ENCODE data around the gene KCNQ1.

The KCNQ1 gene

GRCh38 chr11:2690596-2691354 lies 246.0 kb downstream of the KCNQ1 start:
- Histone ChIP-seq H3K36me3 (ENCODE audit: insufficient read depth, low read length) (no peaks in the 10 kb centered on the region), H4K20me1 (ENCODE audit: insufficient read depth, low read length) (no peaks in the 10 kb centered on the region), H3K27ac (ENCODE audit: low read depth, low read length, poor library complexity, severe bottlenecking) (peak overlapping the region; percentile 90), H3K4me2 (ENCODE audit: low read length) (no peak overlapping the region), H2AFZ (ENCODE audit: low read length) (no peak overlapping the region), H3F3A (ENCODE audit: insufficient read depth, low read length) (no peaks in the 10 kb centered on the region), H3K9ac (ENCODE audit: low read length) (no peak overlapping the region), H3K4me3 (ENCODE audit: low read depth, low read length, poor library complexity, severe bottlenecking) (no peak overlapping the region), H3K4me1 (ENCODE audit: insufficient read depth, low read length, severe bottlenecking) (peaks cover 48% of the 10 kb centered on the region), H3K9me2 (ENCODE audit: low read depth, low read length) (no peaks in the 10 kb centered on the region), H3K9me3 (ENCODE audit: low read length) (no peaks in the 10 kb centered on the region), H3K27me3 (ENCODE audit: insufficient read depth, low read length) (no peaks in the 10 kb centered on the region), H3K79me2 (ENCODE audit: insufficient read depth, low read length) (no peaks in the 10 kb centered on the region)
- no peak for TF ChIP-seq EZH2 (IDR thresholded peaks at IDR 0.05; ENCODE audit: borderline replicate concordance, low read length)

DNA sequence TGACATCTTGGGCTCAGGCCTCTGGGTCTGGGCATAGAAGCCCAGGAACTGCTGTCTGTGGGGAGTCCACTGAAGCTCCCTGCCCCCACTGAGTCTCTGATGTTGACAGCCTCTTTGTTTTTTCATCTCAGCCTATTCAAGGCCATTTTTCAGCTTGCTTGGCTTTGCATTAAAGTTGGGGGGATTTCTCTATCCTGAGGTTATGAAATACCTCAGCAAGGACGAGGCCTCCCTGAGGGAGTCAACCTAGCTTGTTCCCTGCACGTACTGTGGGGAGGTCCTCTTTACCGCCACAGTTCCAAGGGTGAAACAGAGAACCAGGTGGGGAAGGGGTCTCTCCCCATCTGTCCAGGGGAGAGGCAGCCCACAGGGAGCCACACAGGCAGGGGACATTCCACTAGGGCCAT lies 246.6 kb downstream of the KCNQ1 start:
- H3K79me2 ChIP-seq (ENCODE audit: insufficient read depth, low read length) = peaks cover under 1% of the 10 kb centered on the region; the same call in 1 of the 2 replicates
- H3K27ac ChIP-seq (ENCODE audit: low read depth, low read length, poor library complexity, severe bottlenecking) = no peak overlapping the region
- no peak overlapping the region for H3K4me2 ChIP-seq (ENCODE audit: low read length)

GRCh38 chr11:2691991-2692875 lies 247.4 kb downstream of the KCNQ1 start:
- Histone ChIP-seq H3K36me3 (ENCODE audit: insufficient read depth, low read length) (no peaks in the 10 kb centered on the region), H3F3A (ENCODE audit: insufficient read depth, low read length) (no peaks in the 10 kb centered on the region), H3K79me2 (ENCODE audit: insufficient read depth, low read length) (peaks cover 9% of the 10 kb centered on the region), H3K27me3 (ENCODE audit: insufficient read depth, low read length) (no peaks in the 10 kb centered on the region), H3K27ac (ENCODE audit: low read depth, low read length, poor library complexity, severe bottlenecking) (no peak overlapping the region), H3K4me1 (ENCODE audit: insufficient read depth, low read length, severe bottlenecking) (peaks cover 62% of the 10 kb centered on the region), H3K9ac (ENCODE audit: low read length) (no peak overlapping the region), H4K20me1 (ENCODE audit: insufficient read depth, low read length) (no peaks in the 10 kb centered on the region), H3K9me3 (ENCODE audit: low read length) (no peaks in the 10 kb centered on the region), H3K4me3 (ENCODE audit: low read depth, low read length, poor library complexity, severe bottlenecking) (no peak overlapping the region), H2AFZ (ENCODE audit: low read length) (no peak overlapping the region), H3K4me2 (ENCODE audit: low read length) (no peak overlapping the region), H3K9me2 (ENCODE audit: low read depth, low read length) (no peaks in the 10 kb centered on the region)
- no peak for TF ChIP-seq EZH2 (IDR thresholded peaks at IDR 0.05; ENCODE audit: borderline replicate concordance, low read length)
- TF ChIP-seq, protein P1, sequence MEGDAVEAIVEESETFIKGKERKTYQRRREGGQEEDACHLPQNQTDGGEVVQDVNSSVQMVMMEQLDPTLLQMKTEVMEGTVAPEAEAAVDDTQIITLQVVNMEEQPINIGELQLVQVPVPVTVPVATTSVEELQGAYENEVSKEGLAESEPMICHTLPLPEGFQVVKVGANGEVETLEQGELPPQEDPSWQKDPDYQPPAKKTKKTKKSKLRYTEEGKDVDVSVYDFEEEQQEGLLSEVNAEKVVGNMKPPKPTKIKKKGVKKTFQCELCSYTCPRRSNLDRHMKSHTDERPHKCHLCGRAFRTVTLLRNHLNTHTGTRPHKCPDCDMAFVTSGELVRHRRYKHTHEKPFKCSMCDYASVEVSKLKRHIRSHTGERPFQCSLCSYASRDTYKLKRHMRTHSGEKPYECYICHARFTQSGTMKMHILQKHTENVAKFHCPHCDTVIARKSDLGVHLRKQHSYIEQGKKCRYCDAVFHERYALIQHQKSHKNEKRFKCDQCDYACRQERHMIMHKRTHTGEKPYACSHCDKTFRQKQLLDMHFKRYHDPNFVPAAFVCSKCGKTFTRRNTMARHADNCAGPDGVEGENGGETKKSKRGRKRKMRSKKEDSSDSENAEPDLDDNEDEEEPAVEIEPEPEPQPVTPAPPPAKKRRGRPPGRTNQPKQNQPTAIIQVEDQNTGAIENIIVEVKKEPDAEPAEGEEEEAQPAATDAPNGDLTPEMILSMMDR (IDR thresholded peaks at IDR 0.05; ENCODE audit: low read length) = peak; percentile 50

More for the DNA sequence above, 246.6 kb downstream of the KCNQ1 start:
- H3K36me3 ChIP-seq (ENCODE audit: insufficient read depth, low read length) = no peaks in the 10 kb centered on the region
- H3K4me3 ChIP-seq (ENCODE audit: low read depth, low read length, poor library complexity, severe bottlenecking) = no peak overlapping the region
- no peaks in the 10 kb centered on the region for H3K27me3 ChIP-seq (ENCODE audit: insufficient read depth, low read length)
- no peak for TF ChIP-seq EZH2 (IDR thresholded peaks at IDR 0.05; ENCODE audit: borderline replicate concordance, low read length)
- TF ChIP-seq, protein P1 (IDR thresholded peaks at IDR 0.05; ENCODE audit: low read length) = no peak
- no peaks in the 10 kb centered on the region for H3K9me3 ChIP-seq (ENCODE audit: low read length)
- H3K9ac ChIP-seq (ENCODE audit: low read length) = no peak overlapping the region
- H2AFZ ChIP-seq (ENCODE audit: low read length) = no peak overlapping the region
- H3K9me2 ChIP-seq (ENCODE audit: low read depth, low read length) = no peaks in the 10 kb centered on the region
- no peaks in the 10 kb centered on the region for H3F3A ChIP-seq (ENCODE audit: insufficient read depth, low read length)
- peaks cover 53% of the 10 kb centered on the region for H3K4me1 ChIP-seq (ENCODE audit: insufficient read depth, low read length, severe bottlenecking)
- H4K20me1 ChIP-seq (ENCODE audit: insufficient read depth, low read length) = no peaks in the 10 kb centered on the region
